Neuronal stem cell (in vitro differentiated cells): ENCODE measurements around the gene NELL1.

Source experiments
- DNase-seq: peaks from one replicate; pipeline ENCODE4 v3.0.0-alpha.2; 2013; ENCODE audit warnings: low spot score
- H2AFZ ChIP-seq: one replicate; pipeline ENCODE4 v1.6.1; 2013; ENCODE audit warnings: mild to moderate bottlenecking, low read length, inconsistent platforms
- H2AK5ac ChIP-seq: 2 replicates; pipeline ENCODE4 v1.6.1; 2013; ENCODE audit warnings: low read depth, mild to moderate bottlenecking, inconsistent platforms, low read length, moderate library complexity, mixed read lengths
- H2BK120ac ChIP-seq: 2 replicates; pipeline ENCODE4 v1.6.1; 2013; ENCODE audit warnings: low read depth, mild to moderate bottlenecking, inconsistent platforms, low read length, moderate library complexity, mixed read lengths
- H2BK12ac ChIP-seq: one replicate; pipeline ENCODE4 v1.6.1; 2013; ENCODE audit warnings: low read length, inconsistent platforms
- H2BK15ac ChIP-seq: 2 replicates; pipeline ENCODE4 v1.6.1; 2013; ENCODE audit warnings: mild to moderate bottlenecking, low read length, inconsistent platforms, mixed read lengths
- H2BK5ac ChIP-seq: one replicate; pipeline ENCODE4 v1.6.1; 2013; ENCODE audit warnings: inconsistent platforms, mild to moderate bottlenecking, low read length, moderate library complexity
- H3K14ac ChIP-seq: one replicate; pipeline ENCODE4 v1.6.1; 2013; ENCODE audit warnings: low read length, inconsistent platforms
- H3K18ac ChIP-seq: 2 replicates; pipeline ENCODE4 v1.6.1; 2013; ENCODE audit warnings: low read length, inconsistent platforms
- H3K23ac ChIP-seq: 2 replicates; pipeline ENCODE4 v1.6.1; 2013; ENCODE audit warnings: low read depth, mild to moderate bottlenecking, mixed read lengths, low read length, inconsistent platforms; ENCODE audit not compliant: poor library complexity
- H3K27ac ChIP-seq: replicated peaks from 3 replicates; pipeline ENCODE4 v1.5.1; 2013; ENCODE audit warnings: low read length, inconsistent platforms
- H3K27me3 ChIP-seq, 3 experiments: 2 replicates each; pipeline ENCODE4 v1.6.1; 2013; ENCODE audit warnings: low read length in 3 of 3, mild to moderate bottlenecking in 2 of 3, inconsistent platforms in 1 of 3, low read depth in 1 of 3, mixed read lengths in 1 of 3, moderate library complexity in 1 of 3; ENCODE audit not compliant: control insufficient read depth in 3 of 3, insufficient read depth in 3 of 3
- H3K36me3 ChIP-seq, 2 donors: replicated peaks in 1 of 2; 2 replicates each; pipeline ENCODE4 v1.6.1; 2013; ENCODE audit warnings: low read length in 2 of 2; ENCODE audit not compliant: control insufficient read depth in 2 of 2, insufficient read depth in 2 of 2
- H3K4ac ChIP-seq: 2 replicates; pipeline ENCODE4 v1.6.1; 2013; ENCODE audit warnings: inconsistent platforms, mild to moderate bottlenecking, low read length, moderate library complexity
- H3K4me1 ChIP-seq, 2 donors: 1 replicate in 1 of 2; 2 replicates in 1 of 2; pipeline ENCODE4 v1.6.1; 2013; ENCODE audit warnings: low read length in 2 of 2, low read depth in 1 of 2; ENCODE audit not compliant: control insufficient read depth in 2 of 2, insufficient read depth in 1 of 2
- H3K4me2 ChIP-seq: one replicate; pipeline ENCODE4 v1.6.1; 2013; ENCODE audit warnings: mild to moderate bottlenecking, low read length, inconsistent platforms; ENCODE audit not compliant: insufficient read depth, poor library complexity, severe bottlenecking
- H3K4me3 ChIP-seq, 2 donors: 2 replicates each; pipeline ENCODE4 v1.5.1; 2013; ENCODE audit warnings: low read length in 2 of 2, mild to moderate bottlenecking in 2 of 2, inconsistent platforms in 1 of 2, moderate library complexity in 1 of 2
- H3K79me1 ChIP-seq: one replicate; pipeline ENCODE4 v1.6.1; 2013; ENCODE audit warnings: low read depth, mild to moderate bottlenecking, inconsistent platforms, low read length, moderate library complexity
- H3K9ac ChIP-seq: one replicate; pipeline ENCODE4 v1.6.1; 2013; ENCODE audit warnings: mild to moderate bottlenecking, low read depth, low read length, inconsistent platforms; ENCODE audit not compliant: poor library complexity
- H3K9me3 ChIP-seq, 2 donors: replicated peaks in 1 of 2; 2 replicates each; pipeline versions ENCODE3 to v1.6.1; 2013; ENCODE audit warnings: low read length in 2 of 2, mild to moderate bottlenecking in 2 of 2, inconsistent platforms in 1 of 2, low read depth in 1 of 2, mixed read lengths in 1 of 2, moderate library complexity in 1 of 2; ENCODE audit not compliant: control insufficient read depth in 2 of 2, insufficient read depth in 1 of 2
- H4K8ac ChIP-seq: one replicate; pipeline ENCODE4 v1.6.1; 2013; ENCODE audit warnings: low read depth, mild to moderate bottlenecking, inconsistent platforms, low read length, moderate library complexity
- H4K91ac ChIP-seq: one replicate; pipeline ENCODE4 v1.6.1; 2013; ENCODE audit warnings: low read length, low read depth, mild to moderate bottlenecking, inconsistent platforms; ENCODE audit not compliant: poor library complexity
- WGBS, 2 donors: extraction: QIAGEN DNeasy Blood & Tissue Kit; methylation state at CpG; one replicate each; pipeline ENCODE4 v1.1.7; 2013; ENCODE audit warnings: missing lambda C conversion rate in 2 of 2, mixed read lengths in 1 of 2; ENCODE audit not compliant: insufficient read length in 2 of 2, insufficient replicate concordance in 1 of 2; ENCODE audit errors: extremely low coverage in 2 of 2; 5-methylcytosine and 5-hydroxymethylcytosine counted together

NELL1 gene

GRCh38 chr11:21105196-21105917 is 436.0 kb downstream of the NELL1 start:
- Histone ChIP-seq H3K4me1 (no peaks in the 10 kb centered on the region), H3K4me2 (no peak overlapping the region), H2AFZ (no peak overlapping the region), H3K27me3 (no peaks in the 10 kb centered on the region), H3K4ac (no peak overlapping the region), H4K91ac (no peak overlapping the region), H3K4me3 (no peak overlapping the region), H2BK12ac (no peak overlapping the region), H2BK15ac (no peak overlapping the region), H2BK5ac (no peak overlapping the region), H3K36me3 (no peaks in the 10 kb centered on the region), H4K8ac (no peak overlapping the region), H3K9ac (no peak overlapping the region), H3K18ac (no peak overlapping the region), H3K27ac (no peak overlapping the region), H2BK120ac (no peak overlapping the region), H3K23ac (no peak overlapping the region), H3K9me3 (no peaks in the 10 kb centered on the region), H2AK5ac (no peak overlapping the region), H3K79me1 (no peaks in the 10 kb centered on the region), H3K14ac (no peak overlapping the region)
- WGBS, 2 donors, result no CpG with 5 or more reads among the region's 5 CpGs
- no peak for DNase-seq

- no peak overlapping the region for H3K18ac ChIP-seq
- no peak overlapping the region for H3K23ac ChIP-seq
- H2AFZ ChIP-seq, result no peak overlapping the region
- H3K36me3 ChIP-seq, result no peaks in the 10 kb centered on the region
- no peak overlapping the region for H3K4ac ChIP-seq
- no CpG with 5 or more reads among the region's 2 CpGs for WGBS, 2 donors
- H3K4me2 ChIP-seq, result no peak overlapping the region
- no peak overlapping the region for H3K9ac ChIP-seq
- H2BK5ac ChIP-seq, result no peak overlapping the region
- H2BK15ac ChIP-seq, result no peak overlapping the region
- H3K4me3 ChIP-seq, result no peak overlapping the region
- no peak for DNase-seq
- H4K8ac ChIP-seq, result no peak overlapping the region
- no peak overlapping the region for H2BK120ac ChIP-seq
- no peak overlapping the region for H3K14ac ChIP-seq
- H3K27ac ChIP-seq, result no peak overlapping the region
- H3K27me3 ChIP-seq, result no peaks in the 10 kb centered on the region
- no peak overlapping the region for H2BK12ac ChIP-seq
- H3K4me1 ChIP-seq, result no peaks in the 10 kb centered on the region
- H2AK5ac ChIP-seq, result no peak overlapping the region
- no peak overlapping the region for H4K91ac ChIP-seq
- H3K9me3 ChIP-seq, result no peaks in the 10 kb centered on the region
- no peaks in the 10 kb centered on the region for H3K79me1 ChIP-seq
Measured at GRCh38 chr11:21109341-21109740, 440.0 kb downstream of the NELL1 start.

GRCh38 chr11:21110415-21110814 is 441.0 kb downstream of the NELL1 start:
- no peaks in the 10 kb centered on the region for H3K36me3 ChIP-seq
- H3K27ac ChIP-seq, result no peak overlapping the region
- H2BK12ac ChIP-seq, result no peak overlapping the region
- H3K23ac ChIP-seq, result no peak overlapping the region
- H3K4me1 ChIP-seq, result no peaks in the 10 kb centered on the region
- no peak for DNase-seq
- no peak overlapping the region for H3K4me2 ChIP-seq
- no peak overlapping the region for H2BK5ac ChIP-seq
- H2AK5ac ChIP-seq, result no peak overlapping the region
- H3K79me1 ChIP-seq, result no peaks in the 10 kb centered on the region
- H2AFZ ChIP-seq, result no peak overlapping the region
- no peak overlapping the region for H3K18ac ChIP-seq
- H3K14ac ChIP-seq, result no peak overlapping the region
- H3K9me3 ChIP-seq, result no peaks in the 10 kb centered on the region
- no peaks in the 10 kb centered on the region for H3K27me3 ChIP-seq
- no peak overlapping the region for H2BK15ac ChIP-seq
- H4K91ac ChIP-seq, result no peak overlapping the region
- no peak overlapping the region for H3K4ac ChIP-seq
- H2BK120ac ChIP-seq, result no peak overlapping the region
- no CpG with 5 or more reads among the region's 1 CpG for WGBS, 2 donors
- H3K4me3 ChIP-seq, result no peak overlapping the region
- no peak overlapping the region for H3K9ac ChIP-seq
- no peak overlapping the region for H4K8ac ChIP-seq

- Histone ChIP-seq H2BK5ac (no peak overlapping the region), H3K18ac (no peak overlapping the region), H3K9ac (no peak overlapping the region), H3K14ac (no peak overlapping the region), H2AFZ (no peak overlapping the region), H2BK120ac (no peak overlapping the region), H3K79me1 (no peaks in the 10 kb centered on the region), H3K36me3 (no peaks in the 10 kb centered on the region), H2BK15ac (no peak overlapping the region), H2BK12ac (no peak overlapping the region), H3K23ac (no peak overlapping the region), H2AK5ac (no peak overlapping the region), H3K4me1 (peaks cover 0 to 3% of the 10 kb centered on the region in 2 donors), H4K8ac (no peak overlapping the region), H3K27me3 (no peaks in the 10 kb centered on the region), H3K4me3 (no peak overlapping the region), H3K27ac (no peak overlapping the region), H3K9me3 (no peaks in the 10 kb centered on the region), H4K91ac (no peak overlapping the region), H3K4me2 (no peak overlapping the region), H3K4ac (no peak overlapping the region)
- no CpG with 5 or more reads among the region's 3 CpGs for WGBS, 2 donors
- DNase-seq, result no peak
Measured at GRCh38 chr11:21113876-21114275, 444.5 kb downstream of the NELL1 start.
